Measurements from ENCODE around the gene CCDC38.

CCDC38 gene

DNA sequence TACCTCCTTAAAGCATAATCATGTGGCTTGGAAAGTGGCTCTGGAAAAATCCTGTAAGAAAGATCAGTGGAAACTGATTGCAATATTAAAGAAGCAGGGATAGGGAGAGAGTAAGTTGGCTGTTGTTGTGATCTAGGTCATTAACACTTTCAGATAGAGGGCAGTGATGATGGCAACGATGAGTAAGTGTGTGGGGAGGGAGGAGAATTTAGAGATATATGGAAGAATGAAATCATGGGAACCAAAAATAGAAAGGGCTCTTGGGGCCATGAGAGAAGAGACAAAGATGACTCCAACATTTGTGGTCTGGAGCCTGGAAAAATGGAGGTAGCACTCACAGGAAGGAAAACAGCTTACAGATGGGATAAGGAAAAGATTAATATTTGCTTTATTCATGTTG is 60.3 kb downstream of the CCDC38 start:
- in situ Hi-C loops (cut with MboI; ENCODE audit: low sequenced_read_pairs, unreplicated experiment): no loop called here
- TF ChIP-seq, protein P1, sequence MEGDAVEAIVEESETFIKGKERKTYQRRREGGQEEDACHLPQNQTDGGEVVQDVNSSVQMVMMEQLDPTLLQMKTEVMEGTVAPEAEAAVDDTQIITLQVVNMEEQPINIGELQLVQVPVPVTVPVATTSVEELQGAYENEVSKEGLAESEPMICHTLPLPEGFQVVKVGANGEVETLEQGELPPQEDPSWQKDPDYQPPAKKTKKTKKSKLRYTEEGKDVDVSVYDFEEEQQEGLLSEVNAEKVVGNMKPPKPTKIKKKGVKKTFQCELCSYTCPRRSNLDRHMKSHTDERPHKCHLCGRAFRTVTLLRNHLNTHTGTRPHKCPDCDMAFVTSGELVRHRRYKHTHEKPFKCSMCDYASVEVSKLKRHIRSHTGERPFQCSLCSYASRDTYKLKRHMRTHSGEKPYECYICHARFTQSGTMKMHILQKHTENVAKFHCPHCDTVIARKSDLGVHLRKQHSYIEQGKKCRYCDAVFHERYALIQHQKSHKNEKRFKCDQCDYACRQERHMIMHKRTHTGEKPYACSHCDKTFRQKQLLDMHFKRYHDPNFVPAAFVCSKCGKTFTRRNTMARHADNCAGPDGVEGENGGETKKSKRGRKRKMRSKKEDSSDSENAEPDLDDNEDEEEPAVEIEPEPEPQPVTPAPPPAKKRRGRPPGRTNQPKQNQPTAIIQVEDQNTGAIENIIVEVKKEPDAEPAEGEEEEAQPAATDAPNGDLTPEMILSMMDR (IDR thresholded peaks at IDR 0.05; ENCODE audit: borderline replicate concordance, control extremely low read depth, extremely low read depth, insufficient read depth, missing control alignments): no peak
- no peak for DNase-seq (ENCODE audit: low spot score)

DNA sequence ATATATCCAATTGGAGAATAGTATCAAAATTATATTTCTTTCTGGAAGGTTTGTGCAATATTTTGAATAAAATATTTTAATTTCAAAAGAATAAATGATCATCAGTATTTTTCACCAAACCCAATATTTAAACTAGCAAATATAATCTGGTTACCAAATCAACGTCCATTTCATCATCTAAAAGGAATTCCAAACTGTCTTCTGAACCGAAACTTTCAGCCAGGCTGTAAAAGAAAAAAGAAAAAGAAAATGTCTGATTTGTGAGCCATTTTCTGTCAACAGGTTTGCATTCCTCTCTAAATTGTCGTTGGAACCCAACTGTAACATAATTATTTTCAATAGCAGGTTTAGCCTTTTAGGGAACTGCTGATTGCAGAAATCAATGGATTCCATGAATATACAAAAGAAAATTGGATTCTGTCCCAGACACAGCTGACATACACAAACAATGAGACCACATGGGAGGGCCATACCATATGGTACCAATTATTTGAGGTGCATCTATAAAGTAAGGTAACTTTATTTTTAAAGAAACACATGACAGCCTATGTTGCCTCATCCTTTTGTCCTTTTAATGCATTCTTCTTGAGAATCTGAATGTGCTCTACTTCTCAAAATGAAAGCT is 61.0 kb downstream of the CCDC38 start:
- DNase-seq (ENCODE audit: low spot score): no peak
- TF ChIP-seq, protein P1 (IDR thresholded peaks at IDR 0.05; ENCODE audit: borderline replicate concordance, control extremely low read depth, extremely low read depth, insufficient read depth, missing control alignments): no peak
- in situ Hi-C loops (cut with MboI; ENCODE audit: low sequenced_read_pairs, unreplicated experiment): no loop called here

DNA sequence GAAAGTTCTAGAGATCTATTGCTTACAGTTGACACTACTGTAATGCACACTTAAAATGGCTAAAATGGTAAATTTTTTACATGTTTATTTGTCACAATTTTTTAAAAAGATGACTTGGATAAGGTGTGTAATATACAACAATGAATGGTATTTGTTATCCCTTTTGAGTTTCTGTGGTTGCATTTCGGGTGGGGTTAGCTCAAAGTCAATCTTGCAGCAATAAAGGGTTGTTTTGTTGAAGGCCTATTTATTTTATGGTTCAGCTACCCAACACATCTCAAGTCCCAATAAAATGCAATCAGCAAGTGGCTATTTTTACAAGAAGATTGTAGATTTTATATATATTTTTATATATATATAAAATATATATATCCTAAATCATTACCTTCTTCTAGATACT is 61.5 kb downstream of the CCDC38 start:
- DNase-seq (ENCODE audit: low spot score): no peak
- in situ Hi-C loops (cut with MboI; ENCODE audit: low sequenced_read_pairs, unreplicated experiment): no loop called here
- TF ChIP-seq, protein P1 (IDR thresholded peaks at IDR 0.05; ENCODE audit: borderline replicate concordance, control extremely low read depth, extremely low read depth, insufficient read depth, missing control alignments): no peak

DNA sequence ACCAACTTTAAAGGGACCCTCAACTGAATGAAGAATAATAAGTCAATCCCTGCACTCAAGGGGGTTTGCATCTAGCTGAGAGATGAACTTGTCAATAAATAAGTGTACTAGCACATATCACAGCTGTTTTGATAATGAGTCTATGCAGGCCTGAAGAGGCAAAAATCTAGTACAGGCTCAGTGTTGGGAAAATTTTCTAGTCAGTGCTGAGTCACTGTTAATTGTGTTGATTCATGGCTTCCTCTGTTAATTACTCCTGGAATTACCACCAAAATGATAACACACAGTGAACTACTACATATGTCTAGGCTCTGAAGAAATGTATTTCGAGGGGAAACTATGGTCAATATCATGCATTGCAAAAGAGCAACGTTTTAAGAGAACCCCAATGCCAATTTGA is 64.8 kb downstream of the CCDC38 start:
- TF ChIP-seq, protein P1 (IDR thresholded peaks at IDR 0.05; ENCODE audit: borderline replicate concordance, control extremely low read depth, extremely low read depth, insufficient read depth, missing control alignments): no peak
- in situ Hi-C loops (cut with MboI; ENCODE audit: low sequenced_read_pairs, unreplicated experiment): no loop called here
- DNase-seq (ENCODE audit: low spot score): no peak

DNA sequence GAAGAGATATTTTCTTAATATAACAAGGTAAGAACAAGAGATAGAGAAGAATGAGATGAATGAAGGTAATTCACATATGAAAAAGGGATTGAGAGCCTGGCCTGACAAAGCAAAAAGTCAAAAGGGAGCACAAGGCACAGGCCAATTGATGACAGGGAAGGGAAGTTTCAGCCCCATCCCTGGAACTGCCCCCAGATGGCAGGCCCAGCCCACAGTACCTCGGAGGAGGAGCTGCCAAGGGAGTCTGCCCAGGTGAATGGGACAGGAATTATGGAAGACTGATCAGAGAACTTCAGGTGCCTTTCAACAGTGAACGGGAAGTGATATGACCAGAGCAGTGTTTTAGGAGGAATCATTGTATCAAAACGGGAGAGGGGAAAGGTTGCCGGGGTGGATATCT is 68.0 kb downstream of the CCDC38 start:
- in situ Hi-C loops (cut with MboI; ENCODE audit: low sequenced_read_pairs, unreplicated experiment): no loop called here
- DNase-seq (ENCODE audit: low spot score): no peak
- TF ChIP-seq, protein P1 (IDR thresholded peaks at IDR 0.05; ENCODE audit: borderline replicate concordance, control extremely low read depth, extremely low read depth, insufficient read depth, missing control alignments): no peak

DNA sequence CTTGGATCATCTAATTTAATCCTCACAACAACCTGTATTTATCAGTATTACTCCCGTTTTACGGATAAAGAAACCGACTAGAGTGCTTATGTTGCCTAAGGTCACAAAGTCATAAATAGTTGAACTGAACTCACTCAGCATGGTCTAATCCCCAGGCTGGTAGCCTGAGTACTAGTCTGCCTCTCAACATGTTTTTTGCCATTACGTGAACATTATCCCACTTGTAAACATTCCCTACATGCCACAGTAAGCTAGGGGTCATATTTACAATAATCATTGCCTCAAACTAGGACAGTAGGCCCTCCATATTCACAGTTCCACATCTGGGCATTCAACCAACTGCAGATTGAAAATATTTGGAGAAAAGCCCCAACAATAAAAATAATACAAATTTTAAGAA is 71.5 kb downstream of the CCDC38 start:
- in situ Hi-C loops (cut with MboI; ENCODE audit: low sequenced_read_pairs, unreplicated experiment): no loop called here
- DNase-seq (ENCODE audit: low spot score): no peak
- TF ChIP-seq, protein P1 (IDR thresholded peaks at IDR 0.05; ENCODE audit: borderline replicate concordance, control extremely low read depth, extremely low read depth, insufficient read depth, missing control alignments): no peak

All from GM13976 (cell line).